Fibroblast of peridontal ligament (primary cell): ENCODE measurements around the gene DNM3.

ENCODE experiments used
- DNase-seq: peaks from one replicate; pipeline ENCODE4 v3.0.0-alpha.2; 2010; ENCODE audit errors: extremely low read depth

Gene DNM3

GRCh38 chr1:171972846-171973245 is 131.5 kb downstream of the DNM3 start:
- no peak for DNase-seq

DNA sequence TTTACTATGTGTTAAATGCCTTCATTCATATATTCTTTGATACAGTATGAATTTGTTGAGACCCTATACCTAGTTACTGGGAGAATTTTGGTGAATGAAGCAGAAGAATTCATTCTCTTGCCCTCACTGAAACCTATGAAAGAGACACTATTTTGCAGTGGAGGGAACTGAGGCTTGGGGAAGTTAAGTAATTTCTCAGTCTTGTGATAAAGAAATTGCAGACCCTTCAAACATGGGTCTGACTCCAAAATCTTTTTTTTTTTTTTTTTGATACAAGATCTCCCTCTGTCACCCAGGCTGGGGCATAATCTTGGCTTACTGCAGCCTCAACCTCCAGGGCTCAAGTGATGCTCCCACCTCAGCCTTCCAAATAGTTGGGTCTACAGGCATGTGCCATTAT is 132.1 kb downstream of the DNM3 start:
- DNase-seq, result no peak

GRCh38 chr1:171981303-171981702 is 140.0 kb downstream of the DNM3 start:
- DNase-seq, result no peak

GRCh38 chr1:171983584-171983983 is 142.3 kb downstream of the DNM3 start:
- DNase-seq, result peak; percentile 67

DNA sequence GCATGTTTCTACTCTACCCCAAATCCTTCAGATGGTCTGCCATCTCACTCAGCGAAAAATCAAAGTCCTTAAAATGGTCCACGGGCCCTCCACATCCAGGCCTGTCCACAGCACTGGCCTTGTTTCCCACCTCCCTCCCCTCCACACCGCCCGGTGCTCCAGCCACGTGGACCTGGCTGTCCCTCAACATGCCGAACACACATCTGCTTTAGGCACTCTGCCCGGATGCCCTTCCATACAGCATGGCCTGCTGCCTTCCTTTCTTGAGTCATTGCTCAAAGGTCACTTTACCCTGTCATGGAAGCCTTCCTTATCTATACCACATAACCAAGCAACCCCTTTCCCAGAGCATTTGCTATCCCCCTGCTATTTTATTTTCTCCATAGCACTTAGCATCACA is 143.0 kb downstream of the DNM3 start:
- no peak for DNase-seq

GRCh38 chr1:171984850-171985485 is 143.7 kb downstream of the DNM3 start:
- DNase-seq, result peak; percentile 63

DNA sequence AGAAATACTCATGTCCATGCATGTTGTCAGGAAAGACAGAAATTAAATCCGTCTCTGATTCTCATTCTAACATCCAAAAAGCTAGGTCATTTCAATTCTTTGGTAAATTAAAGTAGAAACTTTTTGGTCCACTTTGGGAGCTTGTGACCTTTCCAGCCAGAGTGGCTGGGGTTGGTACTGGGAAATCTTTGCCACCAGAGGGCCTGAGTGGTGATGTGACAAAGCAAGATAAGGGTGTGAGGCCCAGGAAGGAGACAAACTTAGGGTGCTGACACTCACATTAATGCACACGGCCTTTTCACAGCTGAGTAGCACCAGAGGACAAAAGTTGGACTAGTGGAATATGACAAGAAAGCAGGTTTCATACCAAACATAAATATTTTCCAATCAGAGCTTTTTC is 144.3 kb downstream of the DNM3 start:
- DNase-seq, result no peak

DNA sequence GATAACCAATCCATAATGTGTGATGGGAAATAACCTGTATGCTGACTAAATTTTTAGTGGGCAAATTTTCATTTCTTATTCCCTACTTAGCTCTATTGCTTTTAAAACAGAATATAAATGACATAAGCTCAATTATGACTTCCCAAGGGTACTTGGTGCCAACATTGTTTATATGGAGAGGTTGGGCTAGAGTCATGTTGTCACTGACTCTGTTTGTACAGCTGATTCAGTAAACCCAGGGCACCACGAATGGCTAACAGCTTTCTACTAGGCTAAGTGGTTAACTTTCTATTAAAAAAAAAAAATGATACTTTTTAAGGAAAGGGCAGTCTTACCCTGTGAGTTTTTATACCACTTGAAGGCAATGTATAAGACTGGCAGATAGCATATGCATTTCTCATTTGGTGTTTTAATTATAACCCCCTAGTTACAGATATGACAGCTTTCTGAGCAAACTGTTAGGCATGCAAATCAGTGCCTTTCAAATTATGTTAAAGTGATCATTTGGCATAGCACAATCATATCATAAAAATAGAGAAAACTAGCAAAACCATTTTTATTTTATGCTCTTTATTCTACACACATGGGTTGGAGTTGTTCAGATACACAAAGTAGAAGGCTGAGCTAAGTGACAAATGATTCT is 147.1 kb downstream of the DNM3 start:
- DNase-seq, result no peak

GRCh38 chr1:171990371-171990770 is 149.1 kb downstream of the DNM3 start:
- DNase-seq, result no peak

GRCh38 chr1:171994293-171994692 is 153.0 kb downstream of the DNM3 start:
- DNase-seq, result no peak

- DNase-seq, result no peak
Measured at GRCh38 chr1:171995573-171995972, 154.3 kb downstream of the DNM3 start.

DNA sequence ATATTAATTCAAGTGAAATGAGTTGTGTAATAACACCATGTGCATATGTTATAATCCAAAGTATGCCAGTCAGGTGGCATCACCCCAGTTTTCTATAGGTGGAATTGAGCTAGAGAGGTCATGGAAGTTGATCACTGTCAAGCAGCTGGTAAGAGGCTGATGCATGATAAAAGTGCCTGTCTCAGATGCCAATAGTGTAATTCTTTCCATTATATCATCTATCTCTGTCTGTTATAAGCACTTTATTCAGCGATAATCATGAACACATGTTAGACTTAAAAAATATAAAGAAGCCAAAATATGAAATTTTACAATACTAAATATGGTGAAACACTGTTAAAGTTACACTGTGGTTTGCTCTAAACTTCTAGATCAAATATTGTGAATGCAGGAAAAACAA is 156.6 kb downstream of the DNM3 start:
- no peak for DNase-seq

GRCh38 chr1:171998711-171999110 is 157.4 kb downstream of the DNM3 start:
- peak; percentile 14 for DNase-seq

- no peak for DNase-seq
Measured at GRCh38 chr1:171999756-172000155, 158.5 kb downstream of the DNM3 start.

DNA sequence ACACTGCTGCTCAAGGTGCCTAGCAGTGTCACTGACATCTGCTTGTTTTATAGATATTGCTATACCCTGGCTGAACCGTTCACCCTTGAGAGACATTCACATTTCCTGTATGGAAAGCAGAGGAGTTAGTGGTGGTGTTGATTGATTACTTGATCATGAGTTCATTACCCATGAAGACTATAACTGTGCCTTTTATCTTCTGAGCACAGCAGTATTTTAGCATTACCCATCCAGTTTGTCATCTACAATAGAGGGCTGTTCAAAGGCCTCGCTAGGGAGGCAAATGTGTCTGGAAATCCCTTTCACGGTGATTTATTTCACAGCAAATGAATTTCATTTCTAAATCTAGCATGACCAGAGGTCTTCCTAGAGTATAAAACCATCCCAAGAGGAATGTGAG is 160.0 kb downstream of the DNM3 start:
- no peak for DNase-seq

DNA sequence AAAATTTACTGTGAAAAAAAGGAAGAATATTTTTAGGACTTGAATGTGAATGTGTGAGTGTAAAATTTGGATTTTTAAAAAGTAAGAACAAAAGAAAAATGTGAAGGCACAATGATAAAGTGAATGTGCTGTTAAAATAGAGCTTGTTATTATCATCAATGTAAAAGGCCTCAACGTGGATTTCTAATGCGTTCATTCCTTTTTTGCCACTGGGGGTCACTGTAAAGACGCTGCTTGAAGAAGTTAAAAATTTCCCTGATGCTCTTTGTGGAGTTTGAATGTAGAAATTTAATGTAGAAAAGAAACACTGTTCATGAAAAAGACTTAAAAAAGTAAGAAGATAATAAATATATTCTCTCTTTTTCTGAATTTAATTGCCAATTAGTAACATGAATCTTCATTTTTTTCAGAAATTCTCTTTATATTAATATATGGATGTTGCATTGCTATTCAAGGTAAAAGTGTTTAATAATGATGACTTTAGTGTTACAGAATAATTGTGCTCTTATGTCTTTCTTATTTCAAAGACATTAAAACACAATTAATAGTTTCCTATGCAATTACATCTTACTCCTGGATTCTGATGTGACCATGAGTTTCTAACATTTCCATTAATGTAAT is 161.5 kb downstream of the DNM3 start:
- DNase-seq, result peak; percentile 86

DNA sequence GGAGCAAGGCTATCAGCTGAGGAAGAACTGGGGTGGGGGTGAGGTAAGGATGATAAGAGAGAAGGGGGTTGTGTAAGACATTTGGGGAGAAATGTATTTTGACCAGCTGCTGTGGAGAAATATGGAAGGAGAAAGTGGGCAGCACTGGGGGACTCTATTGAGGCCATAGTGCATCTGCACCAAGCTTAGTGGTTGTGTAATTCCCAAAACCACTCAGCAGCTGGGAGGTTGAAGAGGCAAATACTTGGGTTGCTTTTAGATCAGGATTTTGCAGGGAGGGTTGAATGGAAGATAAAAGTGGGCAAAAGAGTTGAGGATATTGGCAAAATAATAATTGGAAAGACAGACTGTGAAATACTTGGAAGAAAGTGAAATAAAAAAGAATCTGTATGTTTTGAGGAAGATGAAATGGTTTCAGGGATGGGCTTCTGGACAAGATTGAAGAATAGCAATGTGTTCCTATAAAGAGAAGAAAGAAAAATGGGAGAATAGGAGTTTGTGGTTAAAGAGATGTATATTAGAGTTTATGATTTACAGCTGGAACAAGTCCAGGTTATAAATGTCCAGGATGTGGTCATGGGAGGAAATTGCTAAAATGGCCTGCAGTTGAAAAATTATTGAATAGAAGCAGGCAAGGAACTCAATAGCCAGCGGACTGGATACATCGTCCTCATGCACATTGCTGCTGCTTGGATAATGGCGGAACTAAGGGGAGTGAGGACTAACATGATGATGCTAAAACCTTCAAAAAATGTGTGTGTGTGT is 162.7 kb downstream of the DNM3 start:
- DNase-seq, result no peak

DNA sequence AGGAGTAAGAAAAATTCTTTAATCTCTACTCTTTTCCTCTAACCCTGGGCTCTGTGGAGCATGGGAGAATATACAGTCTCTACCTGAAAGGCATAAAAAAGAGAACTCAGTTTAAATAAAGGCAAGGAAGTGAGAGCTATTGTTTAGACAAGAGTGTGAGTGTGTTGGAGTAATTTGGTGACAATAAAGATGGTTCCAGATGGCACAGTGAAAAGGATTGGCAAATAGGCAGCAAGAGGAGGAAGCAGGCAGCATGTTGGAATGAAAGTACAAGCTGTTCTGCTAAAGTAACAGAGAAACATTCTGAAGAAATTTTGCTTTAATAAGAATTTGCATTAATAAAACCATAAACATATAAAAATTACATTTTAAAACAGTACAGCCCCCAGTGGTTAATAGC is 163.4 kb downstream of the DNM3 start:
- no peak for DNase-seq

DNA sequence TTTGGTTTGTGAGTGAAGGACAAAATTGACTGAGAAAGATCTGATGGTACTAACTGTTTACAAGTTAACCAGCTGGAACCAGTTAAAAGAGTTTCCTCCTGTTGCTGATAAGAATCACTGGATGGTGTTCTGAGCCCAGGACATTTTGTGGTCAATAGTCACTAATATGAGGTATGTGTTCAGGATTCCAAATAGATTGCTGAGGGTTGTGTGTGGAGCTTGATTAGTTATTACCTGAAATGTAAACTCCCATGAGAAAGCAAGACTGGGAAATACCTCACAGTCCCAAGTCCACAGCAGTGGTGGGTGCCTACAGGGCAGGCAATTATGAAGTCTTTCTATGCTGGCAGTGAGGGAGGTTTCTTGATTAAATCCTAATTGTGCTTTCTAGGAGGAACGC is 164.6 kb downstream of the DNM3 start:
- no peak for DNase-seq

- DNase-seq, result no peak
Measured at GRCh38 chr1:172006660-172007059, 165.4 kb downstream of the DNM3 start.

DNA sequence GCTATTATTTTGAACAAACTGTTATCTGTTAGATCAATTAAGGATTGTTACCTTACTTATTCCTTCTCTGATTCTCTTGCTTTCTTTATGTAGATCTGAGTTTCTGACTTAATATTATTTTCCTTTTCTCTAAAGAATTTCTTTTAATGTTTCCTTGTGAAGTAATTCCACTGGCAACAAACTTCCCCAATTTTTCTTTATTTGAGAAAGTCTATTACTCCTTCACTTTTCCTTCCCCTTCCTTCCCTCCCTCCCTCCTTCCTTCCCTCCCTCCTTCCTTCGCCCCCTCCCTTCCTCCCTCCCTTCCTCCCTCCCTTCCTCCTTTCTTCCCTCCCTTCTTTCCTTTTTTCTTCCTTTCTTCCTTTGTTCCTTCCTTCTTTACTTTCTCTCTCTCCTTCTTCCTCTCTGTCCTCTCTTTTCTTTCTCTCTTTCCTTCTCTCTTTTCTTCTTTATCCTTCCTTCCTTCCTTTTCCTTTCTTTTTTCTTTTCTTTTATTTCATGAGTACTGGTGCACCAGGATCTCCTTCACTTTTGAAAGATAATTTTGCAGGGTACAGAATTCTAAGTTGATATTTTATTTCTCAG is 177.5 kb downstream of the DNM3 start:
- DNase-seq, result no peak

DNA sequence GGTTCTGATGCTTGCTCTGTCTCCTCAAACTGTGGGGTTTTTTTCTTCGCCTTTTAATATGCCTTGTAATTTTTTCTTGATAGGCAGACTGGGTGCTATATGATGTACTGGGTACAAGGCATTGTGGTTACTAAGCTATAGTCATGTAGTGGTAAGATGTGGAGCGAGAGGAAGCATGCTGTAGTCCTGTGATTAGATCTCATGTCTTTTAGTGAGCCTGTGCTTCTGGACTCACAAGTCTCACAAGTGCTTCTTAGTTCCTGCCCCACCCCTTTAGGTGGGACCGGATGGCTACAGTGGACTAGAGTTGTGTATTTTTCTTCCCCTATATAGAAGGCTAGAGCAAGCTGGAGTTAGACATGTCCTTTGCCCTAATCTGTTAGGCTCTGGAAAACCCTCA is 178.7 kb downstream of the DNM3 start:
- no peak for DNase-seq
